Uterus (tissue), 4 donors: ENCODE results near the gene BMS1. TPM values are rescaled to one million over a fixed set of nuclear protein-coding genes. Genes with fewer than 3 reads are reported as not detected.

ENCODE experiments used
- DNase-seq, 2 donors: peaks; one replicate each; pipeline ENCODE4 v3.0.0-alpha.2; 2019 to 2020
- H3K27ac ChIP-seq, 2 donors: fragments of 200-600 bp; sonication (generic); 1 replicate in 1 of 2; 2 replicates in 1 of 2; pipeline ENCODE4 v1.5.1; 2016 to 2018
- H3K27me3 ChIP-seq, 2 donors: fragments of 200-600 bp; sonication (generic); one replicate each; pipeline ENCODE4 v1.5.1; 2018 to 2019; ENCODE audit warnings: control low read depth in 1 of 2
- H3K36me3 ChIP-seq, 2 donors: fragments of 200-600 bp; sonication (generic); one replicate each; pipeline ENCODE4 v1.5.1; 2019; ENCODE audit warnings: control low read depth in 1 of 2
- H3K4me1 ChIP-seq, 2 donors: fragments of 200-600 bp; sonication (generic); one replicate each; pipeline ENCODE4 v1.5.1; 2018 to 2019; ENCODE audit warnings: control low read depth in 1 of 2
- H3K4me3 ChIP-seq, 2 donors: fragments of 200-600 bp; sonication (generic); 1 replicate in 1 of 2; 2 replicates in 1 of 2; pipeline ENCODE4 v1.5.1; 2018 to 2019; ENCODE audit warnings: mild to moderate bottlenecking in 1 of 2
- H3K9me3 ChIP-seq, 2 donors: fragments of 200-600 bp; sonication (generic); one replicate each; pipeline ENCODE4 v1.5.1; 2019; ENCODE audit warnings: control low read depth in 1 of 2
- CTCF ChIP-seq, 4 experiments: fragments of 200-600 bp in 2 of 4; fragments of 450-650 bp in 2 of 4; sonication (generic) in 2 of 4; IDR thresholded peaks; one replicate each; pipeline ENCODE4 v1.5.1; 2016 to 2019; ENCODE audit warnings: antibody characterized with exemption in 4 of 4, mild to moderate bottlenecking in 2 of 4, moderate library complexity in 1 of 4
- POLR2A ChIP-seq, 2 donors: fragments of 450-650 bp; IDR thresholded peaks; one replicate each; pipeline ENCODE4 v1.6.1; 2016; ENCODE audit warnings: antibody characterized with exemption in 2 of 2, mild to moderate bottlenecking in 1 of 2, moderate library complexity in 1 of 2
- intact Hi-C: fragments of 100-400 bp; cut with DNase I; formaldehyde crosslinking; loops from one replicate; pipeline ENCODE4 v1.15.1; 2023; ENCODE audit warnings: low total_unique reads
- total RNA-seq, 4 donors: library from RNA; depleted of rRNA in 3 of 4; stranded (reverse); fragments of >200 nt in 3 of 4; gene quantifications; one replicate each; pipeline versions ENCODE4 v1.1.0 to v1.2.4, GENCODE V29; 2014 to 2023
- donor health status: DM: yes; HTN: yes; CAD: no.

Gene BMS1
- total RNA-seq, 4 donors from 2014 or later = 8.5 to 29.3 (median 13.2) TPM

- Histone ChIP-seq H3K27me3 (no peaks in the 10 kb centered on the region), H3K4me1 (no peaks in the 10 kb centered on the region), H3K9me3 (no peaks in the 10 kb centered on the region), H3K27ac (no peak overlapping the region), H3K4me3 (no peak overlapping the region), H3K36me3 (no peaks in the 10 kb centered on the region)
- no peak for TF ChIP-seq CTCF (IDR thresholded peaks at IDR 0.05)
- TF ChIP-seq POLR2A (IDR thresholded peaks at IDR 0.05) = no peak
- DNase-seq = no peak
- intact Hi-C loops = no loop called here
Measured at GRCh38 chr10:42876476-42876875, 93.9 kb downstream of the BMS1 start.

- Histone ChIP-seq H3K27ac (no peak overlapping the region), H3K4me3 (no peak overlapping the region), H3K36me3 (no peaks in the 10 kb centered on the region), H3K9me3 (no peaks in the 10 kb centered on the region), H3K4me1 (no peaks in the 10 kb centered on the region), H3K27me3 (no peaks in the 10 kb centered on the region)
- intact Hi-C loops = no loop called here
- TF ChIP-seq POLR2A (IDR thresholded peaks at IDR 0.05) (no peak), CTCF (IDR thresholded peaks at IDR 0.05) (no peak)
- no peak for DNase-seq
Measured at GRCh38 chr10:42876945-42877344, 94.3 kb downstream of the BMS1 start.

- H3K4me1 ChIP-seq = no peaks in the 10 kb centered on the region
- no peaks in the 10 kb centered on the region for H3K9me3 ChIP-seq
- H3K27ac ChIP-seq = no peak overlapping the region
- DNase-seq = no peak
- H3K36me3 ChIP-seq = no peaks in the 10 kb centered on the region
- H3K4me3 ChIP-seq = no peak overlapping the region
- intact Hi-C loops = no loop called here
- no peak for TF ChIP-seq POLR2A (IDR thresholded peaks at IDR 0.05)
- no peak for TF ChIP-seq CTCF (IDR thresholded peaks at IDR 0.05)
- H3K27me3 ChIP-seq = no peaks in the 10 kb centered on the region
Measured at GRCh38 chr10:42877496-42878030, 95.0 kb downstream of the BMS1 start.

GRCh38 chr10:42878134-42878820 is 95.7 kb downstream of the BMS1 start:
- intact Hi-C loops = no loop called here
- Histone ChIP-seq H3K4me3 (no peak overlapping the region), H3K9me3 (no peaks in the 10 kb centered on the region), H3K4me1 (no peaks in the 10 kb centered on the region), H3K36me3 (no peaks in the 10 kb centered on the region), H3K27ac (no peak overlapping the region), H3K27me3 (no peaks in the 10 kb centered on the region)
- DNase-seq = no peak
- TF ChIP-seq POLR2A (IDR thresholded peaks at IDR 0.05) (no peak), CTCF (IDR thresholded peaks at IDR 0.05) (no peak)

- no peak for DNase-seq
- Histone ChIP-seq H3K9me3 (no peaks in the 10 kb centered on the region), H3K4me3 (no peak overlapping the region), H3K27me3 (no peaks in the 10 kb centered on the region), H3K36me3 (no peaks in the 10 kb centered on the region), H3K4me1 (no peaks in the 10 kb centered on the region), H3K27ac (no peak overlapping the region)
- TF ChIP-seq POLR2A (IDR thresholded peaks at IDR 0.05) (no peak), CTCF (IDR thresholded peaks at IDR 0.05) (no peak)
- intact Hi-C loops = no loop called here
Measured at GRCh38 chr10:42878821-42879195, 96.2 kb downstream of the BMS1 start.
